Neural progenitor cell (in vitro differentiated cells): ENCODE data around the gene ICE1.

Source experiments
- EZH2 ChIP-seq: fragments of 200-600 bp; sonication (generic); IDR thresholded peaks from 2 replicates; pipeline ENCODE4 v1.6.1; 2017; ENCODE audit warnings: antibody characterized with exemption, mild to moderate bottlenecking, moderate library complexity
- EZH2phosphoT487 ChIP-seq: fragments of 200-600 bp; sonication (generic); IDR thresholded peaks from 2 replicates; pipeline ENCODE4 v1.6.1; 2017; ENCODE audit warnings: antibody characterized with exemption
- TF ChIP-seq, protein P1 (sequence below): fragments of 200-600 bp; sonication (generic); IDR thresholded peaks from 2 replicates; pipeline ENCODE4 v1.5.1; 2017; ENCODE audit warnings: antibody characterized with exemption, mild to moderate bottlenecking

DNA sequence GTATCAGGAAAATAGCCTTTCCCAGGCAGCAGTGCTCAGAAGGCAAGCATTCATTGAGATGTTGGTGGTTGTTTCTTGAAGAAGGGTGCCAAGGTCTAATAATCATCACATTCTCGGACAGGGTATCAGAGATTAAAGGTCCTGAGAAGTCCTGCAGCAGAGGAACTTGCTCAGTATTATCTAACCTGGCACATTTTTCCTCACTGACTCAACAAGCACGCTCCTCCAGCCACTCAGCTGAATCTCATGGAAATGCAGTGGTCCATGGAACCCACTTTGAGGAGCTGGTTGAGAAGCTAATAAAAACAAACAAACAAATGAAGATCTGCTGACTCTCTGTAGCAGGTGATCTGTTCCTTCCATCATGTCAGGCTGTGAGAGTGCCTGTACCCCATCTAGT is 35.3 kb upstream of the ICE1 start:
- TF ChIP-seq, protein P1, sequence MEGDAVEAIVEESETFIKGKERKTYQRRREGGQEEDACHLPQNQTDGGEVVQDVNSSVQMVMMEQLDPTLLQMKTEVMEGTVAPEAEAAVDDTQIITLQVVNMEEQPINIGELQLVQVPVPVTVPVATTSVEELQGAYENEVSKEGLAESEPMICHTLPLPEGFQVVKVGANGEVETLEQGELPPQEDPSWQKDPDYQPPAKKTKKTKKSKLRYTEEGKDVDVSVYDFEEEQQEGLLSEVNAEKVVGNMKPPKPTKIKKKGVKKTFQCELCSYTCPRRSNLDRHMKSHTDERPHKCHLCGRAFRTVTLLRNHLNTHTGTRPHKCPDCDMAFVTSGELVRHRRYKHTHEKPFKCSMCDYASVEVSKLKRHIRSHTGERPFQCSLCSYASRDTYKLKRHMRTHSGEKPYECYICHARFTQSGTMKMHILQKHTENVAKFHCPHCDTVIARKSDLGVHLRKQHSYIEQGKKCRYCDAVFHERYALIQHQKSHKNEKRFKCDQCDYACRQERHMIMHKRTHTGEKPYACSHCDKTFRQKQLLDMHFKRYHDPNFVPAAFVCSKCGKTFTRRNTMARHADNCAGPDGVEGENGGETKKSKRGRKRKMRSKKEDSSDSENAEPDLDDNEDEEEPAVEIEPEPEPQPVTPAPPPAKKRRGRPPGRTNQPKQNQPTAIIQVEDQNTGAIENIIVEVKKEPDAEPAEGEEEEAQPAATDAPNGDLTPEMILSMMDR: no peak
- TF ChIP-seq EZH2: no peak
- no peak for TF ChIP-seq EZH2phosphoT487
